Subcutaneous adipose tissue (tissue), 4 donors: ENCODE data around the gene ASXL2. TPM values are rescaled to one million over a fixed set of nuclear protein-coding genes. Genes with fewer than 3 reads are reported as not detected.

Experiments
- CTCF ChIP-seq: fragments of 450-650 bp; IDR thresholded peaks from one replicate; pipeline ENCODE4 v1.5.1; 2016; ENCODE audit warnings: low read depth, mild to moderate bottlenecking, control low read depth, antibody characterized with exemption, moderate library complexity
- total RNA-seq, 4 donors: library from RNA; depleted of rRNA; stranded (reverse); fragments of >200 nt; gene quantifications; one replicate each; pipeline ENCODE4 v1.1.0, GENCODE V29; 2016

Gene ASXL2
- total RNA-seq, 4 donors from 2014 or later: 17.0 to 23.5 (median 18.9) TPM

DNA sequence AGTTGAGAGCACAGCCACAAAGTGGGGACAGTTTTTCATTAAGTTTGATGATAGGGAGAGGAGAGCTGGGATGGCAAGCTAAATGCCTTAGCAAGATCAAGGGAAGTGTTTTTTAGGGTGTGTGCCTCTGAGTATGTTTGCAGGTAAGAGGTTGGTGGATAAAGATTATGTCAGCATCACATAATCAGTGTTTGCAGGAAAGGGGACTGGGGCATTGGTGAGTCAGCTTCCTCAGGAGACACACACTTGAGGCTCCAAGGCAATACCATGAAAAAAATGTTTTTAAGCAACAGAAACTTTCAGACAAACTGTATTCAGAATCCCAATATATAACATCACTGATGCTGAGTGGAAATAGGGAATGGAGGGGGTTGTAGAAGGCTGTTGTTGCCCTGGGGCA lies 179.5 kb downstream of the ASXL2 start:
- no peak for TF ChIP-seq CTCF

- TF ChIP-seq CTCF: no peak
Measured at GRCh38 chr2:25697559-25698341, 180.5 kb downstream of the ASXL2 start.

- TF ChIP-seq CTCF: no peak
Measured at GRCh38 chr2:25692737-25693445, 185.4 kb downstream of the ASXL2 start.

- no peak for TF ChIP-seq CTCF
Measured at GRCh38 chr2:25692143-25692542, 186.1 kb downstream of the ASXL2 start.

DNA sequence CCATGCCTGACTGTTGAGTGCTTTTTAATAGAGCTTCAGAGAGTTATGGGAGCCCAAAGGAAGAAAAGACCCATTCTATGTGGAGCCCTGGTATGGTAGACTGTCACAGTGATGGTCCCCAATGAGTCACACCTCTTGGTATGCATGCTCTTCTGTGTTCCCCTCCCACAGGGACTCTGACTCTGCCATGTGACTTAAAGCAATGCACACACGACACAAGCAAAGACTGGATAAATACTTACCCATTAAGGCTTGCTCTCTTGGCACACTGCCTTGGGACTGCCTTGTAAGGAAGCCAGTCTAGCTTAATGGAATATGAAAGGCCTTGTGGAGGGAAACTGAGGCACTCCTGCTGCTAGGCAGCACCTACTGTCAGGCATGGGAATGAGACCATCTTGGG lies 188.2 kb downstream of the ASXL2 start:
- TF ChIP-seq CTCF: no peak

- no peak for TF ChIP-seq CTCF
Measured at GRCh38 chr2:25688236-25688635, 190.1 kb downstream of the ASXL2 start.

- TF ChIP-seq CTCF: no peak
Measured at GRCh38 chr2:25685741-25686140, 192.5 kb downstream of the ASXL2 start.
